Fibroblast of lung (primary cell): Measurements from ENCODE around the gene ZRSR2.

Experiments used
- CTCF ChIP-seq, 2 donors: IDR thresholded peaks in 1 of 2; conservative IDR thresholded peaks in 1 of 2; 1 replicate in 1 of 2; 2 replicates in 1 of 2; pipeline ENCODE4 v1.5.1; 2011 to 2012; ENCODE audit warnings: low read length in 2 of 2, control low read depth in 1 of 2, inconsistent platforms in 1 of 2, low read depth in 1 of 2, mild to moderate bottlenecking in 1 of 2
- EZH2 ChIP-seq: IDR thresholded peaks from 2 replicates; pipeline ENCODE4 v1.5.1; 2012; ENCODE audit warnings: low read length, control low read depth, mild to moderate bottlenecking; ENCODE audit errors: missing control alignments

- TF ChIP-seq CTCF (conservative IDR thresholded peaks at IDR 0.05 in 1 of 2, IDR thresholded peaks at IDR 0.05 in 1 of 2; ENCODE audit: low read depth in 1 of 2, low read length in 2 of 2) (no peak), EZH2 (no peak)
Observed at GRCh38 chrX:15789979-15790768, at the start of gene ZRSR2.
